GM21515 (cell line): ENCODE measurements around the gene GPRC6A.
"Not testable (repeated sequence)": the region's sequence is repeated elsewhere in the genome, so short reads cannot be mapped to it uniquely, and the experiment has no call there.

Experiments
- ATAC-seq: cut with Tn5 transposase; IDR thresholded peaks from one replicate; pipeline ENCODE4 v1.9.1; 2021; ENCODE audit not compliant: unreplicated experiment

GPRC6A gene

GRCh38 chr6:116828983-116829382 lies at the start of gene GPRC6A:
TSS of gene GPRC6A (minus strand) at chr6:116829083. CDS start at chr6:116829013, 70 bp downstream.
- no peak for ATAC-seq

GRCh38 chr6:116877743-116878142 lies 48.9 kb upstream of the GPRC6A start:
- no peak for ATAC-seq

GRCh38 chr6:116876635-116877611 lies 48.0 kb upstream of the GPRC6A start, which contains the start of gene RFX6:
TSS of gene RFX6 (plus strand) at chr6:116877242. CDS start at chr6:116877276, 34 bp downstream.
- ATAC-seq: no peak

GRCh38 chr6:116876107-116876506 lies 47.2 kb upstream of the GPRC6A start:
- ATAC-seq: no peak

GRCh38 chr6:116872771-116873170 lies 43.9 kb upstream of the GPRC6A start:
- no peak for ATAC-seq

GRCh38 chr6:116866281-116866871 lies 37.5 kb upstream of the GPRC6A start:
- peak; percentile 68 for ATAC-seq

- ATAC-seq: no peak
Measured at GRCh38 chr6:116859264-116859663, 30.4 kb upstream of the GPRC6A start.

- no peak for ATAC-seq
Measured at GRCh38 chr6:116858060-116858459, 29.2 kb upstream of the GPRC6A start.

- ATAC-seq: no peak
Measured at GRCh38 chr6:116847227-116847626, 18.3 kb upstream of the GPRC6A start.

GRCh38 chr6:116842459-116842858 lies 13.6 kb upstream of the GPRC6A start:
- no peak for ATAC-seq

- no peak for ATAC-seq
Measured at GRCh38 chr6:116840091-116840490, 11.2 kb upstream of the GPRC6A start.

- ATAC-seq: no peak
Measured at GRCh38 chr6:116836606-116837342, 7.9 kb upstream of the GPRC6A start.

- ATAC-seq: not testable (repeated sequence)
Measured at GRCh38 chr6:116834526-116834925, 5.6 kb upstream of the GPRC6A start.

- ATAC-seq: no peak
Measured at GRCh38 chr6:116827561-116828240, 1.2 kb downstream of the GPRC6A start.

- not testable (repeated sequence) for ATAC-seq
Measured at GRCh38 chr6:116816336-116816735, 12.5 kb downstream of the GPRC6A start.

GRCh38 chr6:116812051-116812650 lies 16.7 kb downstream of the GPRC6A start:
- no peak for ATAC-seq

- ATAC-seq: no peak
Measured at GRCh38 chr6:116801971-116802370, 26.9 kb downstream of the GPRC6A start.

- ATAC-seq: no peak
Measured at GRCh38 chr6:116799945-116800344, 28.9 kb downstream of the GPRC6A start.

- ATAC-seq: no peak
Measured at GRCh38 chr6:116797585-116797984, 31.3 kb downstream of the GPRC6A start.

GRCh38 chr6:116793224-116793623 lies 35.7 kb downstream of the GPRC6A start:
- ATAC-seq: no peak
